SJCRH30 (cell line): ENCODE results near the gene SC5D. TPM values are rescaled to one million over a fixed set of nuclear protein-coding genes. Genes with fewer than 3 reads are reported as not detected.

ENCODE experiments used
- DNase-seq, 2 experiments: peaks; one replicate each; pipeline ENCODE4 v3.0.0-alpha.2; 2015 to 2020
- H3K27ac ChIP-seq: fragments of 250-450 bp; sonication (Bioruptor Pico); 2 replicates; pipeline ENCODE4 v1.5.1; 2020; ENCODE audit warnings: mild to moderate bottlenecking, moderate library complexity
- H3K27me3 ChIP-seq: fragments of 250-450 bp; sonication (Bioruptor Pico); 2 replicates; pipeline ENCODE4 v1.5.1; 2020; ENCODE audit warnings: mild to moderate bottlenecking, moderate library complexity
- H3K36me3 ChIP-seq: fragments of 250-450 bp; sonication (Bioruptor Pico); 2 replicates; pipeline ENCODE4 v1.5.1; 2020; ENCODE audit warnings: mild to moderate bottlenecking, moderate library complexity
- H3K4me1 ChIP-seq: fragments of 250-450 bp; sonication (Bioruptor Pico); 2 replicates; pipeline ENCODE4 v1.5.1; 2020; ENCODE audit warnings: mild to moderate bottlenecking, moderate library complexity
- H3K4me3 ChIP-seq: fragments of 250-450 bp; sonication (Bioruptor Pico); 2 replicates; pipeline ENCODE4 v1.5.1; 2020; ENCODE audit warnings: mild to moderate bottlenecking, moderate library complexity
- H3K9me3 ChIP-seq: fragments of 250-450 bp; sonication (Bioruptor Pico); replicated peaks from 2 replicates; pipeline ENCODE4 v1.5.1; 2020; ENCODE audit warnings: mild to moderate bottlenecking, moderate library complexity
- total RNA-seq: library from RNA; depleted of rRNA; stranded (reverse); fragments of >200 nt; shearing (Covaris generic); gene quantifications from 2 replicates; pipeline ENCODE4 v1.2.3, GENCODE V29; 2014; rRNA removed

SC5D gene
- total RNA-seq, result 34.9 and 39.5 TPM in 2 replicates

DNA sequence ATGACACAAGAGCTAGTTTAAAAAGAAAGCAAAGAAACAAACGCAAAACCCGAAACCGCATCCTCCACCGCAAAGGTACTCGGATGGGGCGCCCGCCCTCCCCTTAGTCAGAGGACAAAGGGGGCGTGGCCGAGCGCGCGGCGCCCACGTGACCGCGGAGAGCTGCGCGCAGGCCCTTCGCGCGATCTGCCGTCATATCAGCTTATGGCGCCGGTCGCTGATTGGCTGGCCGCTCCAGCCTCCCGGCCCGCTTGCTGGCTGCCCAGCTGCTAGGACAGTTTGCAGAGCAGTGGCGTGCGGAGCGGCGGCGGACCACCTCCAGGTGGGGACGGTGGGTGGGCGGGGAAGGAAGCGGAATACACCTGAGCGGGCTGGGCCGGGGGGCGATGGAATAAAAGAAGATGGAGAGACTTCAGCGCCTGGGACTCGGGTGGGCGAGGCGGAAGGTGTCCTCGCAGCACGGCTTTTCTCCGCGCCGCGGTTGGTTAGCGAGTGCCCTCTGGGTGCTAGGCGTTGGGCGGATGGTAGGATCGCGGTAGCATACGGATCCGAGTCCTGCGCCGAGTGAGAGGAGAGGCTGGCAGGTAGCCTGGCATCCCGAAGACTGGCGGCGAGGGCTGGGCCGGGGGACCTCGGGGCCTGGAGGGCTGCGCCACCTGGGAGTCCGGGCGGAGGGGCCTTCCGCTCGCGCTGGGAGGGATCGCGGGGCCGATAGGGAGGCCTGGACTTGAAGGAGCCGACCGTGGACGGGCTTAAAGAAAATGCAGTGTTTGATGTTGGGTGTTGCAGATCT, at the start of gene SC5D:
SC5D (plus strand) TSS at position 277 of the 793 bp plus-strand sequence. CDS start 10,605 bp downstream, outside the sequence.
- H3K4me1 ChIP-seq, result no peaks in the 10 kb centered on the region
- H3K9me3 ChIP-seq, result no peaks in the 10 kb centered on the region
- H3K36me3 ChIP-seq, result no peaks in the 10 kb centered on the region
- H3K27ac ChIP-seq, result peak within 1 kb of the TSS; percentile 51
- H3K4me3 ChIP-seq, result peak within 1 kb of the TSS; percentile 72
- H3K27me3 ChIP-seq, result no peaks in the 10 kb centered on the region
- peak; percentile 87 to 88 for DNase-seq

DNA sequence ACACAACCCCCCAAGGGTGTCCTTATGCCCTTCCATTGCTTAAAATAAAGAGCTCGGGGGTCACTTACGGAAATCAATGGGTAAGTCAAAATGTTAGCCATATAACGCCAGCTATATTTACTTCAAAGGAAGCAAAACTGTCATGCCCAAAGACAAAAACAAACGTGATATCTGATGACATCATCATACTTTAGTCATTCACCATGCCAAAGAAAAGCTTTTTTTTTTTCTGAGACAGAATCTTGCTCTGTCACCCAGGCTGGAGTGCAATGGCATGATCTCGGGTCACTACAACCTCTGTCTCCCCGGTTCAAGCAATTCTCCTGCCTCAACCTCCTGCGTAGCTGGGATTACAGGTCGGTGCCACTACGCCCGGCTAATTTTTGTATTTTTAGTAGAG, 47.7 kb upstream of the SC5D start:
- DNase-seq, result no peak
- Histone ChIP-seq H3K4me1 (peaks cover 12% of the 10 kb centered on the region), H3K27me3 (no peaks in the 10 kb centered on the region), H3K9me3 (no peaks in the 10 kb centered on the region), H3K27ac (no peak overlapping the region), H3K36me3 (no peaks in the 10 kb centered on the region), H3K4me3 (no peak overlapping the region)

DNA sequence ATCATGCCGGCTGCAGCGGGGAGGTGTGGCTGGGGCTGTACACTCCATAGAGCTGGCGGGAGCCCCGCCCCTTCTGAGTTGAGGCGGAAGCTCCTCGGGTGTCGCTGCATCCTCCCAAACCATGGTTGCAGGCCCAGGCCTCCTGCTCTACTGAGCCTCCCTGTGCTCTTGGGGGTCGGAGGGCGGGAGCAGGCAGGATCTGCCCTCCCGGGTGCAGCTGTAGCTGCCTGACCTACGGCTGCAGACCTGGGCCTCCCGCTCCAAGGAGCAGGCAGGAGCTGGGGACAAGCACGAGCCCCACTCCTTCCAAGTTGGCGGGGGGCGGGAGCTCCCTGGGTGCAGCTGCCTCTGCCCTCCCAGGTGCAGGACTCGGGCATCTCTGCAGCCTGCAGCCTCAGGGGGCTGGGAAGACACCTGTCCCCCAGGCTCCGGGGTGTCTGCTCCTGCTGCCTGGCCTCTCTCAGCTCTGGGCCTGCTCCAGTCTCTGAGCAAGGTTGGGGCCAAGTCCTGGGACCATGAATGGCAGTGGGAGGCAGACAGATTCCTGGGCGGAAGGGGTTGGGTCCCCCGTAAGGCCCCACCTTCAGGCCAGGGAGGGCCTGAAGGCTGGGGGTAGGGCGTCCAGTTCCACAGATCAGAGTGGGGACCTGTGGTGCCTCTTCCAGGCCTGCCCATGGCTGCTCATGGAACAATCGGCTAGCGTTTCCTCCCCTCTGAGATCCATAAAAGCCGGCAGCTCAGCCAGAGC, 46.4 kb upstream of the SC5D start:
- H3K4me1 ChIP-seq, result peaks cover 12% of the 10 kb centered on the region
- H3K9me3 ChIP-seq, result no peaks in the 10 kb centered on the region
- H3K27me3 ChIP-seq, result no peaks in the 10 kb centered on the region
- no peak overlapping the region for H3K4me3 ChIP-seq
- no peaks in the 10 kb centered on the region for H3K36me3 ChIP-seq
- no peak for DNase-seq
- H3K27ac ChIP-seq, result no peak overlapping the region

GRCh38 chr11:121246769-121247035, 45.9 kb upstream of the SC5D start:
- Histone ChIP-seq H3K9me3 (no peaks in the 10 kb centered on the region), H3K27me3 (no peaks in the 10 kb centered on the region), H3K36me3 (no peaks in the 10 kb centered on the region), H3K4me3 (no peak overlapping the region), H3K27ac (no peak overlapping the region), H3K4me1 (peaks cover 12% of the 10 kb centered on the region)
- no peak for DNase-seq

- Histone ChIP-seq H3K27me3 (no peaks in the 10 kb centered on the region), H3K9me3 (no peaks in the 10 kb centered on the region), H3K4me1 (peaks cover under 1% of the 10 kb centered on the region), H3K36me3 (no peaks in the 10 kb centered on the region), H3K27ac (no peak overlapping the region), H3K4me3 (no peak overlapping the region)
- DNase-seq, result no peak
These were observed 44.1 kb upstream of the SC5D start for GRCh38 chr11:121248496-121248895.

DNA sequence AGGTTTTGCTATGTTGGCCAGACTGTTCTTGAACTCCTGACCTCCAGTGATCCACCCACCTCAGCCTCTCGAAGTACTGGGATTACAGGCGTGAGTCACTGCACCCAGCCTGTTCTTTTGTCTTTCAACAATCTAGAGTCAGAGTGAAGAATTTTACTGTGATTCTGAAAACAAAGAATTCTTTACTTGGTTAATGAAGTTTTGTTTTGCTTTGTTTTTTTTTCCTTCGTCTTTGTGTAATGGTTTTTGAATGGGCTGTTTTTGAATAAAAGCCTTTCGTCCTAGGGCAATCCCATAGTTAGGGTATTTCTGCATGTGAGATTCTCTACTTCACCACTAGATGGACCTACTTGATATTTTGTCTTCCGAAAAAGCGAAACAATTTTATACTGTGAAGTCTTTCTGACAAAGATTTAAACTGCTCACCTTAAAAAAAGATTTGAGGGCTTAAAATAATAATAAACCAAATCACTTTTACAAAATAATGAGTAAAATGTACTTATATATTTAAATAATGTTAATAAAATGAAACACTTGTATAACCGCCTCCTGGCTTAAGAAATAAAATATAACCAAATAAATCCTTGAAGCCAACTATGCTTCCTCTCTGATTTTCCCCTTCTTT, 43.4 kb upstream of the SC5D start:
- no peaks in the 10 kb centered on the region for H3K9me3 ChIP-seq
- H3K36me3 ChIP-seq, result no peaks in the 10 kb centered on the region
- H3K27ac ChIP-seq, result no peak overlapping the region
- no peak overlapping the region for H3K4me3 ChIP-seq
- no peaks in the 10 kb centered on the region; the same call in 1 of the 2 replicates for H3K4me1 ChIP-seq
- H3K27me3 ChIP-seq, result no peaks in the 10 kb centered on the region
- peak in 1 of 2 experiments; percentile 55 for DNase-seq

DNA sequence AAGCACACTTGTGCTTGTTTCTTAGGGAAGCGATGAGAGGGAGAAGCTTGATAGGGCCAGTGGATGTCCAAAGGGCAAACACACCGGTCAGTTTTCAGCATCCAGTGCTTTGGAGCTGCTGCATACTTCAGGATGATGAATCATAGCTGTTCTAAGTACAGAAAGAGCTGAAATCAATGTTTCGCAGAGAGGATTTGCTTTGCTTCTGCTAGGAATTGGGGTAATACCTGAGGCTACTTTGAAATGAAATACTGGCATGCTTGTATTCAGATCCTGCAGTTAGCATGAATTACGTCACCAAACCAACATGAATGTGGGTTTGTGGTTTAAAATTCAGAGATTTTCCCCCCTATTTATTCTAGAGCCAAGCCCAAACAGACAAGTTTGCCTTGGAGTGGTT, 41.7 kb upstream of the SC5D start:
- Histone ChIP-seq H3K4me1 (no peaks in the 10 kb centered on the region; the same call in 1 of the 2 replicates), H3K4me3 (no peak overlapping the region), H3K36me3 (no peaks in the 10 kb centered on the region), H3K27me3 (no peaks in the 10 kb centered on the region), H3K27ac (no peak overlapping the region), H3K9me3 (no peaks in the 10 kb centered on the region)
- no peak for DNase-seq

DNA sequence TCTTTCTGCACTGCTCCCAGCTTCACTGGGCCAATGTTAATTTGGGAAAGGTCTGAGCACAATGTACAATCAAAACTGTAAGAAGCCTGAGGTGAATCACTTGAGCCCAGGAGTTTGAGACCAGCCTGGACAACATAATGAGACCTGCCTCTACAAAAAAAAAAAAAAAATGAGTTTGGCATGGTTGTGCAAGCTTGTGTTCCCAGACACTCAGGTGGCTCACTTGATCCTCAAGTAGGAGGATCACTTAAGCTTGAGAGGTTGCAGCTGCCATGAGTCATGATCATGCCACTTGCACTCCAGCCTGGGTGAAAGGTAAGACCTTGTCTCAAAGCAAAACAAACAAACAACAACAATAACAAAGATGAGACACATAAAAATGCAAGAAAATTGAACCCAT, 38.6 kb upstream of the SC5D start:
- no peak overlapping the region for H3K27ac ChIP-seq
- no peak for DNase-seq
- H3K27me3 ChIP-seq, result no peaks in the 10 kb centered on the region
- H3K9me3 ChIP-seq, result no peaks in the 10 kb centered on the region
- no peaks in the 10 kb centered on the region for H3K36me3 ChIP-seq
- H3K4me1 ChIP-seq, result no peaks in the 10 kb centered on the region; the same call in 1 of the 2 replicates
- H3K4me3 ChIP-seq, result no peak overlapping the region

DNA sequence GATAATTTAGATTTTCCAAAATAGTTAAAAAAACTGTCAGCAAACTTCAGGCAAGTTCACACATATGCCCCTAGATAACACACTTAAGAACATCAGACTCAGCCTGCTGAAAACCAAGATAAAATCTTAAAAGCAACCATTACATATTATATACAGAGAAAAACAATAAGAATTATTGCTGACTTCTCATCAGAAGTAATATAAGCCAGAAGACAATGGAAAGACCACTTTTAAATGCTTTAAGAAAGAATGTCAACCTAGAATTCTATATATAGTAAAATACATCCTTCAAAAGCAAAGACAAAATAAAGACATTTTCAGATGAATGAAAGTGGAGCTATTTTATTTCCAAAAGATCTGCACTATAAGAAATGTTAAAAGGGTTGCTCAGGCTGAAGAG, 37.8 kb upstream of the SC5D start:
- no peaks in the 10 kb centered on the region for H3K36me3 ChIP-seq
- DNase-seq, result no peak
- H3K4me1 ChIP-seq, result no peaks in the 10 kb centered on the region
- H3K9me3 ChIP-seq, result no peaks in the 10 kb centered on the region
- H3K4me3 ChIP-seq, result no peak overlapping the region
- H3K27ac ChIP-seq, result no peak overlapping the region
- H3K27me3 ChIP-seq, result no peaks in the 10 kb centered on the region

GRCh38 chr11:121255473-121256125, 37.0 kb upstream of the SC5D start:
- Histone ChIP-seq H3K36me3 (no peaks in the 10 kb centered on the region), H3K27ac (no peak overlapping the region), H3K4me3 (no peak overlapping the region), H3K9me3 (no peaks in the 10 kb centered on the region), H3K4me1 (no peaks in the 10 kb centered on the region), H3K27me3 (no peaks in the 10 kb centered on the region)
- no peak for DNase-seq

DNA sequence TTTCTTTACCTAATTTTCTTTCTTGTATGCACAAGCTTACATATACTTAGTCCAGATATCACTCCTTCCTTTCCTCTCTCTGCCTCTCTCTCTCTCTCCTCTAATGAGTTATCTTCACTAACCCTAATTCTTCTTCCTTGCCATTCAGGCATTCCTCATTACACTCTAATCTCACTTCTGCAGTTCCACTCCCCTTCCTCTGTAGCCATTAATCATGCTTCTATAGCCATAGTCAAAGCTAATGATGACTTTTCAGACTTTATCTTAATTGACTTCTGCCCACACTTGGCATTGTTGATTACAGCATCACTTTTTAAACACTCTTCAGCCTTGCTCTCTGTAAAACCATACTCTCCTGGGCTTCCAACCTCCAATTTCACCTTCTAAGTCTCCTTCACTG, 35.3 kb upstream of the SC5D start:
- no peaks in the 10 kb centered on the region for H3K9me3 ChIP-seq
- no peaks in the 10 kb centered on the region for H3K27me3 ChIP-seq
- DNase-seq, result no peak
- H3K4me1 ChIP-seq, result no peaks in the 10 kb centered on the region
- no peaks in the 10 kb centered on the region for H3K36me3 ChIP-seq
- no peak overlapping the region for H3K4me3 ChIP-seq
- H3K27ac ChIP-seq, result no peak overlapping the region

DNA sequence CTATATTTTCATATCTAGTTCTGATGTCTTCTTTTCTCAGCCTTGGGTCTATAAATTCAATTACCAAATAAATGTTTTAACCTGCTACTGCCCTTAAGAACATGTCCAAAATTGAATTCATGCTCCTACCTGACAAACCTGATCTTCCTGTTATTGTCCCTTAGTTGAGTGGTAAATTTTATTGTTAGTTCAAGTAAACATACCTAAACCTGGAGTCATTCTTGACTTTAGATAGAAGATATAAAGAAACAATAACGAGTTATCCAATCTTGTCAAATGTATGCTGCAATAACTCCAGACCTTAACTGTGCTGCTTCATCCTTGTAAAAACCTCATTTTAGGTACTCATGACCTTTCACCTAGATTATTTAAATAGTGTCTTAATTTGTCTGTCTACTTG, 34.6 kb upstream of the SC5D start:
- Histone ChIP-seq H3K4me1 (no peaks in the 10 kb centered on the region), H3K27me3 (no peaks in the 10 kb centered on the region), H3K27ac (no peak overlapping the region), H3K36me3 (no peaks in the 10 kb centered on the region), H3K9me3 (no peaks in the 10 kb centered on the region), H3K4me3 (no peak overlapping the region)
- DNase-seq, result no peak

DNA sequence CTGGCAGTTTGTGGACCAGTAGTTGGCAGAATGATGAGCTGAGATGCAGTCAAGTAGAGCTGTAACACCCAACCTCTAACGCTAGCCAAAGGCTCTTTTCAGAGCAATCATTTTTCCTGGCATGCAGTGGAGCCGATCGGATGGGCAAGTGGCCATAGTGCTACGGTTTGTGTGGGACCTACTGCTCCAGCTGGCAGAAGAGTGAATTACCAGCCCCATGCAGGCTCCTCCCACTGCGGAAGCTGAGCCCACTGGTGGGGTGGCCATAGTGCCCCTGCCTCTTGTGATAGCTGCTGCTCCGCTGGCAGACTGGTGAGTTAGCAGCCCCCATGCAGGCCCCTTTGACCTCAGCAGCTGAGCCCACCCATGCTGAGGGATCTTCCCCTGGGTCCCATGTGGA, 27.0 kb upstream of the SC5D start:
- H3K27me3 ChIP-seq, result no peaks in the 10 kb centered on the region
- DNase-seq, result no peak

DNA sequence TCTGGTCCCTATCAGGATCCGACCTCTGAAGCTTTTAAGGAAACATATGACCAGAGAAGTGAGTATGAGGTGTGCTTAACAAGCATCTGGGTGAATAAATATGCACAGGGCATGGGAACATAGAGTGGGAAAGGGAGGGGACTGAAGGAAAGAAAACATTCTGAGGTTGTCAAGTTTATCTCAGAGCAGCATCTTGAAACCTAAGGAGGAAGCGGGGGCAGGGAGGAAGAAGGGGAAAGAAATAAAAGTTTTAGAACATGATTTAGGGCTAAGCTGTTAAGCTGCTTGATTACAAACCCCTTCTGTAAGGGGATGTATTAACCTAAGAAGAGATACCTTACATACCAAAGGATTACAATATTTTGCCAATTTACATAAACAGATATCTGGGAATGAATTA, 24.0 kb upstream of the SC5D start:
- no peak for DNase-seq
- no peaks in the 10 kb centered on the region for H3K27me3 ChIP-seq
- no peaks in the 10 kb centered on the region for H3K9me3 ChIP-seq
- no peak overlapping the region for H3K4me3 ChIP-seq
- no peaks in the 10 kb centered on the region for H3K4me1 ChIP-seq
- H3K27ac ChIP-seq, result no peak overlapping the region
- no peaks in the 10 kb centered on the region for H3K36me3 ChIP-seq

More for the DNA sequence above, 27.0 kb upstream of the SC5D start:
- no peak overlapping the region for H3K27ac ChIP-seq
- H3K4me1 ChIP-seq, result no peaks in the 10 kb centered on the region
- H3K36me3 ChIP-seq, result no peaks in the 10 kb centered on the region
- no peak overlapping the region for H3K4me3 ChIP-seq
- H3K9me3 ChIP-seq, result no peaks in the 10 kb centered on the region
